Activated naive CD8-positive, alpha-beta T cell treated with anti-CD3 and anti-CD28 coated beads, Interleukin-2, amount 50 U/mL, for 24 hours (primary cell): ENCODE measurements around the gene ARHGAP32.

Experiments used
- ATAC-seq: fragments of 150-1000 bp; cut with Tn5 transposase; one replicate; pipeline ENCODE4 v1.10.0; 2021
- DNase-seq: peaks from one replicate; pipeline ENCODE4 v3.0.0; 2021
- H3K27ac Mint-ChIP-seq: one replicate; pipeline ENCODE4 v1.8.0; 2021; ENCODE audit warnings: mild to moderate bottlenecking, mixed read lengths
- H3K27me3 Mint-ChIP-seq: one replicate; pipeline ENCODE4 v1.8.0; 2021; ENCODE audit warnings: mixed read lengths
- H3K36me3 Mint-ChIP-seq: one replicate; pipeline ENCODE4 v1.8.0; 2021; ENCODE audit warnings: low read depth, mixed read lengths
- H3K4me1 Mint-ChIP-seq: one replicate; pipeline ENCODE4 v1.8.0; 2021; ENCODE audit warnings: mixed read lengths
- H3K4me3 Mint-ChIP-seq: one replicate; pipeline ENCODE4 v1.8.0; 2021; ENCODE audit warnings: mild to moderate bottlenecking, moderate library complexity, mixed read lengths
- H3K9me3 Mint-ChIP-seq: one replicate; pipeline ENCODE4 v1.8.0; 2021; ENCODE audit warnings: mixed read lengths

ARHGAP32 gene

GRCh38 chr11:128949791-128950454, 242.2 kb downstream of the ARHGAP32 start:
- H3K4me3 Mint-ChIP-seq: no peak overlapping the region
- no peak overlapping the region for H3K27ac Mint-ChIP-seq
- H3K27me3 Mint-ChIP-seq: peaks cover 3% of the 10 kb centered on the region
- H3K36me3 Mint-ChIP-seq: no peaks in the 10 kb centered on the region
- peaks cover 1% of the 10 kb centered on the region for H3K4me1 Mint-ChIP-seq
- DNase-seq (no peak), ATAC-seq (no peak)
- H3K9me3 Mint-ChIP-seq: no peaks in the 10 kb centered on the region

GRCh38 chr11:128948583-128948982, 243.5 kb downstream of the ARHGAP32 start:
- no peak for ATAC-seq
- H3K27me3 Mint-ChIP-seq: peaks cover 6% of the 10 kb centered on the region
- H3K36me3 Mint-ChIP-seq: no peaks in the 10 kb centered on the region
- H3K9me3 Mint-ChIP-seq: no peaks in the 10 kb centered on the region
- no peak overlapping the region for H3K27ac Mint-ChIP-seq
- H3K4me3 Mint-ChIP-seq: no peak overlapping the region
- no peak for DNase-seq
- peaks cover 1% of the 10 kb centered on the region for H3K4me1 Mint-ChIP-seq

GRCh38 chr11:128947773-128948172, 244.4 kb downstream of the ARHGAP32 start:
- no peaks in the 10 kb centered on the region for H3K36me3 Mint-ChIP-seq
- H3K27me3 Mint-ChIP-seq: peaks cover 6% of the 10 kb centered on the region
- ATAC-seq (no peak), DNase-seq (no peak)
- no peak overlapping the region for H3K27ac Mint-ChIP-seq
- no peaks in the 10 kb centered on the region for H3K9me3 Mint-ChIP-seq
- H3K4me3 Mint-ChIP-seq: no peak overlapping the region
- peaks cover 1% of the 10 kb centered on the region for H3K4me1 Mint-ChIP-seq

- Mint-ChIP-seq H3K9me3 (no peaks in the 10 kb centered on the region), H3K4me1 (peaks cover 1% of the 10 kb centered on the region), H3K27ac (no peak overlapping the region), H3K27me3 (peaks cover 6% of the 10 kb centered on the region), H3K4me3 (no peak overlapping the region), H3K36me3 (no peaks in the 10 kb centered on the region)
- DNase-seq (no peak), ATAC-seq (no peak)
These were observed 245.5 kb downstream of the ARHGAP32 start for GRCh38 chr11:128946648-128947047.

GRCh38 chr11:128943428-128943976, 248.6 kb downstream of the ARHGAP32 start:
- Mint-ChIP-seq H3K36me3 (no peaks in the 10 kb centered on the region), H3K9me3 (no peaks in the 10 kb centered on the region), H3K4me1 (peaks cover 1% of the 10 kb centered on the region), H3K4me3 (no peak overlapping the region), H3K27me3 (peaks cover 5% of the 10 kb centered on the region), H3K27ac (no peak overlapping the region)
- no peak for DNase-seq
- ATAC-seq: no peak

- H3K36me3 Mint-ChIP-seq: no peaks in the 10 kb centered on the region
- H3K9me3 Mint-ChIP-seq: no peaks in the 10 kb centered on the region
- H3K27ac Mint-ChIP-seq: no peak within 1 kb of the TSS
- H3K27me3 Mint-ChIP-seq: peaks cover 5% of the 10 kb centered on the region
- peaks cover 1% of the 10 kb centered on the region for H3K4me1 Mint-ChIP-seq
- no peak within 1 kb of the TSS for H3K4me3 Mint-ChIP-seq
- DNase-seq: no peak
- no peak for ATAC-seq
These were observed 249.2 kb downstream of the ARHGAP32 start, which contains the start of gene TP53AIP1 for GRCh38 chr11:128942817-128943427. Gene TP53AIP1 (minus strand): TSS chr11:128942871. CDS start chr11:128937818, 5,053 bp downstream.

GRCh38 chr11:128942272-128942612, 249.9 kb downstream of the ARHGAP32 start:
- Mint-ChIP-seq H3K4me1 (peaks cover 1% of the 10 kb centered on the region), H3K27ac (no peak overlapping the region)
- no peak for ATAC-seq

GRCh38 chr11:128941573-128942271, 250.4 kb downstream of the ARHGAP32 start:
- no peak for ATAC-seq
- peaks cover 5% of the 10 kb centered on the region for H3K27me3 Mint-ChIP-seq
- no peak overlapping the region for H3K27ac Mint-ChIP-seq
- DNase-seq: no peak
- H3K4me3 Mint-ChIP-seq: no peak overlapping the region
- H3K4me1 Mint-ChIP-seq: peaks cover 1% of the 10 kb centered on the region
- no peaks in the 10 kb centered on the region for H3K36me3 Mint-ChIP-seq
- H3K9me3 Mint-ChIP-seq: no peaks in the 10 kb centered on the region

More at GRCh38 chr11:128942272-128942612, 249.9 kb downstream of the ARHGAP32 start:
- H3K36me3 Mint-ChIP-seq: no peaks in the 10 kb centered on the region
- H3K9me3 Mint-ChIP-seq: no peaks in the 10 kb centered on the region
- H3K4me3 Mint-ChIP-seq: no peak overlapping the region
- H3K27me3 Mint-ChIP-seq: peaks cover 5% of the 10 kb centered on the region
- DNase-seq: no peak

GRCh38 chr11:128941110-128941509, 251.0 kb downstream of the ARHGAP32 start:
- H3K27ac Mint-ChIP-seq: no peak overlapping the region
- no peaks in the 10 kb centered on the region for H3K4me1 Mint-ChIP-seq
- no peaks in the 10 kb centered on the region for H3K9me3 Mint-ChIP-seq
- H3K4me3 Mint-ChIP-seq: no peak overlapping the region
- ATAC-seq (no peak), DNase-seq (no peak)
- H3K27me3 Mint-ChIP-seq: peaks cover 5% of the 10 kb centered on the region
- H3K36me3 Mint-ChIP-seq: no peaks in the 10 kb centered on the region

- Mint-ChIP-seq H3K27me3 (peaks cover 5% of the 10 kb centered on the region), H3K4me3 (no peak overlapping the region), H3K9me3 (no peaks in the 10 kb centered on the region), H3K4me1 (no peaks in the 10 kb centered on the region), H3K27ac (no peak overlapping the region), H3K36me3 (no peaks in the 10 kb centered on the region)
- DNase-seq: no peak
- no peak for ATAC-seq
These were observed 251.5 kb downstream of the ARHGAP32 start for GRCh38 chr11:128940603-128941002.

- Mint-ChIP-seq H3K27ac (no peak overlapping the region), H3K4me1 (no peaks in the 10 kb centered on the region), H3K9me3 (no peaks in the 10 kb centered on the region), H3K27me3 (peaks cover 5% of the 10 kb centered on the region), H3K36me3 (no peaks in the 10 kb centered on the region), H3K4me3 (no peak overlapping the region)
- ATAC-seq (no peak), DNase-seq (no peak)
These were observed 252.0 kb downstream of the ARHGAP32 start for GRCh38 chr11:128940156-128940555.

- ATAC-seq: no peak
- no peak for DNase-seq
- Mint-ChIP-seq H3K4me3 (no peak overlapping the region), H3K36me3 (no peaks in the 10 kb centered on the region), H3K27ac (no peak overlapping the region), H3K4me1 (no peaks in the 10 kb centered on the region), H3K9me3 (no peaks in the 10 kb centered on the region), H3K27me3 (peaks cover 2% of the 10 kb centered on the region)
These were observed 252.5 kb downstream of the ARHGAP32 start for GRCh38 chr11:128939591-128939990.

- Mint-ChIP-seq H3K4me1 (no peaks in the 10 kb centered on the region), H3K9me3 (no peaks in the 10 kb centered on the region), H3K27me3 (no peaks in the 10 kb centered on the region), H3K4me3 (no peak overlapping the region), H3K36me3 (no peaks in the 10 kb centered on the region), H3K27ac (no peak overlapping the region)
- ATAC-seq: no peak
- no peak for DNase-seq
These were observed 253.8 kb downstream of the ARHGAP32 start for GRCh38 chr11:128938156-128938885.

- H3K36me3 Mint-ChIP-seq: no peaks in the 10 kb centered on the region
- H3K27ac Mint-ChIP-seq: no peak overlapping the region
- no peaks in the 10 kb centered on the region for H3K27me3 Mint-ChIP-seq
- no peak overlapping the region for H3K4me3 Mint-ChIP-seq
- DNase-seq: no peak
- H3K4me1 Mint-ChIP-seq: no peaks in the 10 kb centered on the region
- no peaks in the 10 kb centered on the region for H3K9me3 Mint-ChIP-seq
- ATAC-seq: no peak
These were observed 254.6 kb downstream of the ARHGAP32 start for GRCh38 chr11:128937480-128937879.
